ENCODE data around the gene SLC39A7. TPM values are rescaled to one million over a fixed set of nuclear protein-coding genes. Genes with fewer than 3 reads are reported as not detected.

The SLC39A7 gene
- total RNA-seq, 1 experiment from 2014 or later: 110 TPM

DNA sequence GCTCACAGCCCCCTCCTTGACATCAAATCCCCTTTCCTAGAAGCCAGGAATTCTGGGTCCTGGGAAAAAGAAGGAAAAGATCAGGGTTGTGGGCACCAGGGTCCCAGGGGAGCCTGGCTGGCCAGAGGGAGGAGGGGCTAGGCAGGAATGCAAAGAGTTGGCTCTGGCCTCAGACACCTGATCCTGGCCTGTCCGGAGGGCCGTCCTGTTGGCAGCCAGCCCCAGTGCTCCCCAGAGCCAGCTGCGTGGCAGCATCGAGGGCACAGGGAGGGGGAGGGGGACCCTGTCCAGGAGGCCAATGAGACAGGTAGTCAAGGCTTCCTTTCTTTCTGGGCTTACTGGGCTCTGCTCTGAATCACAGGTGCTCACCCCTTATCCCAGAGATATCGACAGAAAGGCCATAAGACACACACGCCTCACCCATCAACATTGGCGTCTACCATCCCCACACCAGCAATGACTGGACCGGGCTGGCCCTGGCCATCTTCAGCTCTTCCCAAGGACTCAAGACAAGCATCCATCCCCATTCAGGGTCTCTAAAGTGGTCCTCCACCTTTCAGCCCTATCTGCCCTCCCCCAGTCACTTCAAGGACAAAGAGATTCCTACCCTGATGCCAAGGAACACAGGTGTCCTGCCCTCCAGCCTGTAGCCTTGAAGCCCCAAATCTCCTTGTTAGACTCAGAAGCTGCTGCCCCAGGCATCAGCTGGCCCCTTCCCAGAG is 9.1 kb upstream of the SLC39A7 start:
- intact Hi-C loops (cut with micrococcal nuclease; ENCODE audit: unreplicated experiment): no loop called here
- H3K4me3 ChIP-seq: no peak overlapping the region
- no peaks in the 10 kb centered on the region for H3K27me3 ChIP-seq (ENCODE audit: insufficient read depth, low read depth)
- peak in 1 of 2 experiments; percentile 39 for DNase-seq
- H3F3A ChIP-seq (ENCODE audit: insufficient read depth, low read depth): peaks cover 4% of the 10 kb centered on the region; the same call in 1 of the 2 replicates
- TF ChIP-seq, protein P1, sequence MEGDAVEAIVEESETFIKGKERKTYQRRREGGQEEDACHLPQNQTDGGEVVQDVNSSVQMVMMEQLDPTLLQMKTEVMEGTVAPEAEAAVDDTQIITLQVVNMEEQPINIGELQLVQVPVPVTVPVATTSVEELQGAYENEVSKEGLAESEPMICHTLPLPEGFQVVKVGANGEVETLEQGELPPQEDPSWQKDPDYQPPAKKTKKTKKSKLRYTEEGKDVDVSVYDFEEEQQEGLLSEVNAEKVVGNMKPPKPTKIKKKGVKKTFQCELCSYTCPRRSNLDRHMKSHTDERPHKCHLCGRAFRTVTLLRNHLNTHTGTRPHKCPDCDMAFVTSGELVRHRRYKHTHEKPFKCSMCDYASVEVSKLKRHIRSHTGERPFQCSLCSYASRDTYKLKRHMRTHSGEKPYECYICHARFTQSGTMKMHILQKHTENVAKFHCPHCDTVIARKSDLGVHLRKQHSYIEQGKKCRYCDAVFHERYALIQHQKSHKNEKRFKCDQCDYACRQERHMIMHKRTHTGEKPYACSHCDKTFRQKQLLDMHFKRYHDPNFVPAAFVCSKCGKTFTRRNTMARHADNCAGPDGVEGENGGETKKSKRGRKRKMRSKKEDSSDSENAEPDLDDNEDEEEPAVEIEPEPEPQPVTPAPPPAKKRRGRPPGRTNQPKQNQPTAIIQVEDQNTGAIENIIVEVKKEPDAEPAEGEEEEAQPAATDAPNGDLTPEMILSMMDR (conservative IDR thresholded peaks at IDR 0.05): no peak
- TF ChIP-seq EZH2 (IDR thresholded peaks at IDR 0.05; ENCODE audit: low read depth): no peak
- no peaks in the 10 kb centered on the region for H4K20me1 ChIP-seq (ENCODE audit: insufficient read depth)
- H3K79me2 ChIP-seq (ENCODE audit: low read depth): no peaks in the 10 kb centered on the region
- H3K9me2 ChIP-seq (ENCODE audit: insufficient read depth): no peaks in the 10 kb centered on the region
- no peak overlapping the region for H2AFZ ChIP-seq
- BruUV-seq (replicated peaks): no TSS peak
- no peaks in the 10 kb centered on the region for H3K9me3 ChIP-seq (ENCODE audit: insufficient read depth, low read depth)
- POLR2A ChIA-PET (ENCODE audit: unreplicated experiment): no interaction called here
- CTCF ChIA-PET: interaction anchor here (0.5 kb wide), 1 partner anchor 348 kb away, joined by 13 read pairs; no protein-coding TSS in a partner anchor
- H3K36me3 ChIP-seq (ENCODE audit: low read depth): peaks cover 2% of the 10 kb centered on the region; the same call in 1 of the 2 replicates
- H3K4me2 ChIP-seq: no peak overlapping the region
- H3K4me1 ChIP-seq (replicated peaks; ENCODE audit: insufficient read depth): no peaks in the 10 kb centered on the region
- no peak overlapping the region for H3K27ac ChIP-seq

DNA sequence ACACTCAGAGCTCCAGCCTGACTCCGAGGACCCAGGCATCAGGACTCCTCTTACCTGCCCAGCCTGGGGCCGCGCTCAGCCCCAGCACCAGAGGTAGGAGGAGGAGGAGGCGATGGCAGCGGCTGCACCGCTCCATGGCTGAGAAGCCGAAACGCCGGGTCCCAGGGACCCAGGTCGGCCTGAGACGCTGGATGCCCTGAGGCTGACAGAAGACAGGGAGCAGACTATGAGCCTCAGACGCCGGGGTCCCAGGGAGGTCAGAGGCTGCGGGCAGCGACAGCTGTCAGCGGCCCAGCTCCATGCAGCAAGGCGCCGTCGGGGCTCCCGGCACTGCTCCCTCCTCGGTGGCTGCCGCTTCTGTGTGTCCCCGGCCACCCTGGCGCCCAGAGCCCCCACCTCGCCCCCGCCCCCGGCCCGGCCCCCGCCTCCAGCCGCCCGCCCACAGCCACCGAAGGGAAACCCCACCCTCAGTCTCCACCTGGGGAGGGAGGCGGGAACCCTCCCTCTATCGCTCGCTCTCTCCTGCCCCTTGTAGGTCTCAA is 8.5 kb upstream of the SLC39A7 start, which contains the start of gene COL11A2:
Gene COL11A2 (minus strand): TSS at position 363 of the 542 bp plus-strand sequence. CDS start 227 bp downstream, at position 136.
- Histone ChIP-seq H3K27me3 (ENCODE audit: insufficient read depth, low read depth) (no peaks in the 10 kb centered on the region), H3K9me3 (ENCODE audit: insufficient read depth, low read depth) (no peaks in the 10 kb centered on the region), H3K79me2 (ENCODE audit: low read depth) (0 out of 2 replicates have a peak, but pooled peaks cover 2% of the 10 kb centered on the region), H3K27ac (no peak within 1 kb of the TSS), H3K4me1 (replicated peaks; ENCODE audit: insufficient read depth) (no peaks in the 10 kb centered on the region), H3K9me2 (ENCODE audit: insufficient read depth) (no peaks in the 10 kb centered on the region), H3K4me3 (no peak within 1 kb of the TSS), H2AFZ (no peak within 1 kb of the TSS), H3K36me3 (ENCODE audit: low read depth) (peaks cover 7% of the 10 kb centered on the region; the same call in 1 of the 2 replicates), H3K4me2 (no peak within 1 kb of the TSS), H4K20me1 (ENCODE audit: insufficient read depth) (peaks cover 4% of the 10 kb centered on the region; the same call in 1 of the 2 replicates), H3F3A (ENCODE audit: insufficient read depth, low read depth) (peaks cover 4% of the 10 kb centered on the region; the same call in 1 of the 2 replicates)
- TF ChIP-seq, protein P1 (conservative IDR thresholded peaks at IDR 0.05): no peak
- ChIA-PET CTCF (interaction anchor here (0.5 kb wide), 1 partner anchor 347 kb away, joined by 13 read pairs; no protein-coding TSS in a partner anchor), POLR2A (ENCODE audit: unreplicated experiment) (no interaction called here)
- BruUV-seq (replicated peaks): no TSS peak
- intact Hi-C loops (cut with micrococcal nuclease; ENCODE audit: unreplicated experiment): no loop called here
- DNase-seq: no peak

DNA sequence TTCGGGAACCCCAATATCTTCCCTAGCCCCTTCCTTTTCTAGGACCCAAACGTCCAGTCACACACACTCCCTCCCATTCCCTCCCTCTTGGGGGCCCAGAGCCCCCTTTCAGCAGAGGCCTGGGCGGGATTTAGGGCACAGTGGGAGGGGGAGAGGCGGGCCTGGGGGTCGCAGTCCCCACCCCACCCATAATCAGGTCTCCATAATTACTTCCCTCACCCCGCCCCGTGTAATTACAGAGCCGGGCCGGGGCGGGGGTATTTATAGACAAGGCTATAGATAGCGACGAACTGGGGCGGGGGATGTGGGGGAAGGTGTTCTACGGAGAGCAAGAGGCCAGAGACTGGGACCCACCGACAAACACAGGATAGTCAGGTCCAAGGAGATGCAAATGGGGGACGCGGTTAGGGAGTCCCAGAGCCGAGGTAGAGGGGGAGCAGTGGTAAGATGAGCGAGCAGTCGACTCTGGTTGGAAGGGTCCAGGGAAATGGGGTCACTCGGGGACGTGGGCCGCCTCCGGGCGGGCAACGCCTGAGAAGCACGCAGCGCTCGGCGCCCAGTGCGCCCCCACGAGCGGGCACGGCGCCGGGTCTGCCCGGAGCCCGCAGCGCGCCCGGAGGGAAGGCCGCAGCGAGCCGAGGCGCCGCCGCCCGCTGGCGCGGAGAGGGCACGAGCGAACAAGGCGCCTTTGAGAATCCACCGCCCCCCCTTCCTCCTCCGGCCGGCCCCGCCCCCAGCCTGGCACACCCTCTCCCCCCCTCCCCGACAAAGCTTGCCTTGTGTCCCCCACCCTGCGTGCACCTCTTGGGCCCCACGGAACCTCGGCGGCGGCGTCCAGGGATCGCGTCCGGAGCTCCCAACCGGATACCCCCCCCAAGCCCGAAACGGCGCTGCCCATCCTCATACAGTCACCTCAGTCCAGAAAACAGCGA is 7.7 kb upstream of the SLC39A7 start:
- Histone ChIP-seq H4K20me1 (ENCODE audit: insufficient read depth) (peaks cover 6% of the 10 kb centered on the region; the same call in 1 of the 2 replicates), H3K9me2 (ENCODE audit: insufficient read depth) (no peaks in the 10 kb centered on the region), H3K27ac (no peak overlapping the region), H3K27me3 (ENCODE audit: insufficient read depth, low read depth) (no peaks in the 10 kb centered on the region), H3K4me1 (replicated peaks; ENCODE audit: insufficient read depth) (no peaks in the 10 kb centered on the region), H3K9me3 (ENCODE audit: insufficient read depth, low read depth) (no peaks in the 10 kb centered on the region), H3K4me3 (no peak overlapping the region), H3K79me2 (ENCODE audit: low read depth) (peaks cover 6% of the 10 kb centered on the region; the same call in 1 of the 2 replicates), H3F3A (ENCODE audit: insufficient read depth, low read depth) (peaks cover 8% of the 10 kb centered on the region; the same call in 1 of the 2 replicates), H2AFZ (no peak overlapping the region), H3K36me3 (ENCODE audit: low read depth) (peaks cover 12% of the 10 kb centered on the region; the same call in 1 of the 2 replicates), H3K4me2 (no peak overlapping the region)
- POLR2A ChIA-PET (ENCODE audit: unreplicated experiment): no interaction called here
- CTCF ChIA-PET: no interaction called here
- intact Hi-C loops (cut with micrococcal nuclease; ENCODE audit: unreplicated experiment): no loop called here
- TF ChIP-seq, protein P1 (conservative IDR thresholded peaks at IDR 0.05): no peak
- TF ChIP-seq EZH2 (IDR thresholded peaks at IDR 0.05; ENCODE audit: low read depth): no peak
- no peak for DNase-seq
- BruUV-seq (replicated peaks): no TSS peak

All from PC-9 (cell line).